CD4-positive, alpha-beta memory T cell (primary cell): Measurements from ENCODE around the gene PRR29. TPM values are rescaled to one million over a fixed set of nuclear protein-coding genes. Genes with fewer than 3 reads are reported as not detected.

ENCODE experiments used
- CTCF ChIA-PET: fragments of 350-600 bp; sonication (Branson Sonifier 250); formaldehyde crosslinking; loops from one replicate; lab custom pipeline; 2021; ENCODE audit warnings: inconsistent platforms; ENCODE audit not compliant: partially characterized antibody; lab: Charles Lee
- POLR2A ChIA-PET: fragments of 350-600 bp; sonication (Branson Sonifier 250); formaldehyde crosslinking; loops from one replicate; lab custom pipeline; 2021; ENCODE audit not compliant: partially characterized antibody; lab: Charles Lee
- DNase-seq, 5 donors: peaks; one replicate each; pipeline versions ENCODE4 v3.0.0 to v3.0.0-alpha.2; 2020 to 2022; ENCODE audit warnings: mixed read lengths in 1 of 5
- H3K27ac ChIP-seq: one replicate; pipeline ENCODE4 v1.7.0; 2013; ENCODE audit warnings: low read depth, low read length
- H3K27me3 ChIP-seq: 2 replicates; pipeline ENCODE4 v1.7.0; 2013; ENCODE audit warnings: mild to moderate bottlenecking, low read length, moderate library complexity; ENCODE audit not compliant: insufficient read depth
- H3K36me3 ChIP-seq: 2 replicates; pipeline ENCODE4 v1.7.0; 2013; ENCODE audit warnings: mild to moderate bottlenecking, low read length, moderate library complexity; ENCODE audit not compliant: insufficient read depth
- H3K4me1 ChIP-seq: 2 replicates; pipeline ENCODE4 v1.7.0; 2013; ENCODE audit warnings: mild to moderate bottlenecking, low read length, moderate library complexity; ENCODE audit not compliant: insufficient read depth
- H3K4me3 ChIP-seq, 2 donors: one replicate each; pipeline ENCODE4 v1.7.0; 2013; ENCODE audit warnings: low read length in 2 of 2, mild to moderate bottlenecking in 1 of 2
- H3K9me3 ChIP-seq, 2 donors: one replicate each; pipeline ENCODE4 v1.7.0; 2013; ENCODE audit warnings: low read length in 2 of 2, control low read depth in 1 of 2; ENCODE audit not compliant: control insufficient read depth in 1 of 2
- H3K27ac Mint-ChIP-seq, 7 donors: one replicate each; pipeline ENCODE4 v1.8.0; 2020 to 2021; ENCODE audit warnings: mixed read lengths in 7 of 7, mild to moderate bottlenecking in 6 of 7, inconsistent platforms in 3 of 7, moderate library complexity in 3 of 7
- H3K27me3 Mint-ChIP-seq, 2 donors: one replicate each; pipeline ENCODE4 v1.8.0; 2020 to 2021; ENCODE audit warnings: mixed read lengths in 2 of 2
- H3K36me3 Mint-ChIP-seq, 2 donors: one replicate each; pipeline ENCODE4 v1.8.0; 2020 to 2021; ENCODE audit warnings: mixed read lengths in 2 of 2, inconsistent platforms in 1 of 2, mild to moderate bottlenecking in 1 of 2
- H3K4me1 Mint-ChIP-seq, 4 donors: one replicate each; pipeline ENCODE4 v1.8.0; 2020 to 2021; ENCODE audit warnings: mixed read lengths in 4 of 4, mild to moderate bottlenecking in 1 of 4
- H3K4me3 Mint-ChIP-seq, 8 donors: one replicate each; pipeline ENCODE4 v1.8.0; 2020 to 2021; ENCODE audit warnings: mixed read lengths in 8 of 8, mild to moderate bottlenecking in 7 of 8, moderate library complexity in 6 of 8, inconsistent platforms in 3 of 8
- H3K9me3 Mint-ChIP-seq, 8 donors: one replicate each; pipeline ENCODE4 v1.8.0; 2020 to 2021; ENCODE audit warnings: mixed read lengths in 8 of 8, mild to moderate bottlenecking in 5 of 8, inconsistent platforms in 3 of 8, moderate library complexity in 1 of 8
- intact Hi-C: fragments of 100-400 bp; cut with micrococcal nuclease; formaldehyde crosslinking; loops from one replicate; pipeline ENCODE4 v1.15.1; 2023
- polyA plus RNA-seq, 2 donors: library from polyadenylated mRNA; unstranded; fragments of 300-500 nt; fragmentation: Illumina TruSeq; gene quantifications; one replicate each; pipeline ENCODE4 v1.2.3, GENCODE V29; 2021
- total RNA-seq, 2 experiments: library from RNA; stranded (reverse); gene quantifications; one replicate each; pipeline ENCODE4 v1.2.3, GENCODE V29; 2021

Gene PRR29
- total and polyA plus RNA-seq, 4 experiments from 2014 or later: 0.19 to 6.0 (median 3.3) TPM

DNA sequence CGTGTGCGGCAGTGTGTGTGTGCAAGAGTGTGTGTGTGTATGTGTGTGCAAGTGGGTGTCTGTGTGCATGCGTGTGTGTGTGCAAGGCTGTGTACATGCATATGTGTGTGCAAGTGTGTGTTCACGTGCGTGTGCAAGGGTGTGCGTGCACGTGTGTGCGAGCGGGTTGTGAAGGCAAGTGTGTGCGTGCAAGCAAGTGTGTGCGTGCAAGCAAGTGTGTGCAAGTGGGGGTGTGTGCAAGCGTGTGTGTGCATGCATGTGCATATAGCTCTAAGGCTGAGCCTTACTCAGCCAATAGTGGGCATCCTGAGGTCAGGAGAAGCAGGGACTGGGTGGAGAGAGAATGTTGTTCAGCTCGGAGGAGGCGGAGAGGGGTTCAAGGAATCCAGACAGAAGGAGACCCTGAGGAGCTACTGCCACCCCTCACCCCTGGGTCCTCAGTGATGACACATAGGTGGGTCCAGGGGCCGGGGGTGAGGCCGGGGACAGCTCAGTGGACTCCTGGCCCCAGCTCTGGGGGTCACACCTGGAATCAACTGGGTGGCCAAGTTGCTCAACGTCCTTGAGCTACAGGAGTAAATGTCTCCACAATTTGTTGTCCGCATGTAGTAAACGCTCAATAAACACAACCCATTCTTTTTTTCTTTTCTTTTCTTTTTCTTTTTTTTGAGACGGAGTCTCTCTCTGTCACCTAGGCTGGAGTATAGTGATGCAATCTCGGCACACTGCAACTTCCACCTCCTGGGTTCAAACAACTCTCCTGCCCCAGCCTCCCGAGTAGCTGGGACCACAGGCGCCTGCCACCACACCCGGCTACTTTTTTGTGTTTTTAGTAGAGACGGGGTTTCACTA is 1.8 kb downstream of the PRR29 start:
- H3K4me3 Mint-ChIP-seq: peak overlapping the region; percentile 73 to 94 (median 80)
- intact Hi-C loops: no loop called here

DNA sequence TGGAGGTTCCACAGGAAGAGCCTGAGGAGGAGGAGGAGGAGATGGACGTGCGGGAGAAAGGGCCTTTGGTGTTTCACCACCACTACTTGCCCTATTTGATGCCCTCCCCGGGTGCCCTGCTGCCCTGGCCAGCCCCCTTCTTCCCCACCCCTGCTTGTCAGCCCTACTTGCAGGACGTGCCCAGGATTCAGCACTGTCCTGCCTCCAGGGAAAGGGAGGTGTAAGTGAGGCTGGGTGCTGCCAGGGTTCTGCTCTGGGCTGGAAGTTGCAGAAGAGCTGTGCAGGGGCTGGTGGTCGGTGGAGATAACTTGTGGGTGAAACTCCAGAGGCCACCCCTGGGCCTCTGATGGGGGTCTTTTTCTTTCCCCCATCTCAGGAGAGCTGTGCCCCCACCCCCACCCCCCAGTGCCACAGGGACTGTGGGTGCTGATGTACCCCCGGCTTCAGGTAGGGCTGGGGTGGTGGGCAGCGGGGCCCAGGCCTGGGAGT is 3.0 kb downstream of the PRR29 start:
- H3K27me3 ChIP-seq: no peaks in the 10 kb centered on the region
- peaks cover 31% of the 10 kb centered on the region for H3K36me3 ChIP-seq
- H3K4me3 ChIP-seq: no peak overlapping the region
- POLR2A ChIA-PET: interaction anchor here (1.4 to 22.6 kb wide), 6 partner anchors 8 to 69 kb away, joined by 3 to 587 read pairs (median 7); partner anchors contain the start of genes CD79B and ICAM2
- Mint-ChIP-seq H3K36me3 (peaks cover 11 to 39% of the 10 kb centered on the region in 2 donors), H3K27me3 (no peaks in the 10 kb centered on the region), H3K9me3 (peaks cover 0 to 3% (median 0%) of the 10 kb centered on the region in 8 donors), H3K27ac (peak overlapping the region in 5 of 7 donors; percentile 53 to 83 (median 61)), H3K4me3 (no peak overlapping the region), H3K4me1 (peaks cover 24 to 51% (median 32%) of the 10 kb centered on the region in 4 donors)
- CTCF ChIA-PET: interaction anchor here (1.0 to 32.9 kb wide), 6 partner anchors 9 to 132 kb away, joined by 3 to 556 read pairs (median 6); partner anchors contain the start of gene ICAM2
- peak in 1 of 5 donors; percentile 33 for DNase-seq
- H3K4me1 ChIP-seq: peaks cover 40% of the 10 kb centered on the region
- no peak overlapping the region for H3K27ac ChIP-seq
- no peaks in the 10 kb centered on the region for H3K9me3 ChIP-seq
- intact Hi-C loops: no loop called here

More for the DNA sequence above, 1.8 kb downstream of the PRR29 start:
- CTCF ChIA-PET: interaction anchor here (1.0 to 32.9 kb wide), 6 partner anchors 10 to 134 kb away, joined by 3 to 556 read pairs (median 6); partner anchors contain the start of genes GH1 and ICAM2
- Histone ChIP-seq H3K36me3 (peaks cover 21% of the 10 kb centered on the region), H3K4me3 (no peak overlapping the region), H3K27ac (no peak overlapping the region), H3K9me3 (no peaks in the 10 kb centered on the region), H3K4me1 (peaks cover 35% of the 10 kb centered on the region), H3K27me3 (no peaks in the 10 kb centered on the region)
- POLR2A ChIA-PET: interaction anchor here (0.6 to 22.6 kb wide), 10 partner anchors 9 to 146 kb away, joined by 3 to 587 read pairs (median 5); partner anchors contain the start of gene ICAM2
- Mint-ChIP-seq H3K9me3 (peaks cover 0 to 3% (median 0%) of the 10 kb centered on the region in 8 donors), H3K36me3 (peaks cover 6 to 29% of the 10 kb centered on the region in 2 donors), H3K27me3 (no peaks in the 10 kb centered on the region), H3K4me1 (peaks cover 24 to 59% (median 30%) of the 10 kb centered on the region in 4 donors), H3K27ac (peak overlapping the region; percentile 8 to 86 (median 68))
- peak in 1 of 5 donors; percentile 33 for DNase-seq

DNA sequence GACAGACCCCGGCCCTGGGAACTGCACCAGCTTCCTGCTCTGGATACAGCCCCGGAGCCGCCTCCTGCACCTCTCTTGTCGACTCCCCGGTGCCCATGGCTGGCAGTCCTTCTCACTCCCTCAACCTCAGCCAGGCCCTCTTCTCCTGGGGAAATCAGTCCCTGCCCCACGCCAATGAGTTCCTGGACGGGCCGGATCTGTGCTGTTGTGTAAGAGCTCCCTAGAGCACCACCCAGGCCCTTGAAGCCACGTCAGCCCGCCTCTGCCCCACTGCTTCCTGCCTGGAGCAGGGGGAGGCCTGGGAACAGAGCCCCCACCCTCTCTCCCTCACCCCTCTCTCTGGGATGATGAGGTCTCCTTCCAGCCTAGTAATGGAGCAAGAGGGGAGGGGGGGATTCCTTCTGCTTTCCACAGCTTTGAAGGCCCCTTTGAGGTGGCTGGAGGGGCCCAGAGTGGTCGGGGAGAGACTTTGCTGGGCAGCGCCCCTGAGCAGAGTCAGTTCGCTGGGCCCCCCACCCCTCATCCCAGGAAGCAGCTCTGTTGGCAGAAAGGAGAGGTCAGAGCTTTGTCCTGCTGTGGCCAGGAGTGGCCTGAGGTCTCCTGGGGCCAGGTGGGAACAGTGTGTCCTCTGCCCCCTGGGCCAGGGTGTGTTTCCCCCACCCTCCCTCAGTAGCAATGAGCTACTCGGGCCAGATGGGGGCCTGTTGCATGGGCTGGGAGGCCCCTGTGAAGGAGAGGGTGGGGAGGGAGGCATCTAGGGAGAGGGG is 3.8 kb downstream of the PRR29 start:
- Mint-ChIP-seq H3K9me3 (peaks cover 0 to 3% (median 0%) of the 10 kb centered on the region in 8 donors), H3K36me3 (peaks cover 11 to 43% of the 10 kb centered on the region in 2 donors), H3K4me3 (no peak overlapping the region), H3K4me1 (peaks cover 19 to 47% (median 35%) of the 10 kb centered on the region in 4 donors), H3K27ac (peak overlapping the region in 1 of 7 donors; percentile 65), H3K27me3 (no peaks in the 10 kb centered on the region)
- H3K27me3 ChIP-seq: no peaks in the 10 kb centered on the region
- peaks cover 47% of the 10 kb centered on the region for H3K4me1 ChIP-seq
- H3K27ac ChIP-seq: no peak overlapping the region
- POLR2A ChIA-PET: interaction anchor here (1.4 to 22.6 kb wide), 4 partner anchors 9 to 70 kb away, joined by 3 to 587 read pairs (median 10); partner anchors contain the start of genes CD79B and ICAM2
- H3K36me3 ChIP-seq: peaks cover 38% of the 10 kb centered on the region
- DNase-seq: no peak
- no peaks in the 10 kb centered on the region for H3K9me3 ChIP-seq
- intact Hi-C loops: no loop called here
- CTCF ChIA-PET: interaction anchor here (0.9 to 32.9 kb wide), 4 partner anchors 10 to 132 kb away, joined by 3 to 556 read pairs (median 4); partner anchors contain the start of gene ICAM2
- H3K4me3 ChIP-seq: no peak overlapping the region

- H3K36me3 Mint-ChIP-seq: peaks cover 11 to 48% of the 10 kb centered on the region in 2 donors
- H3K27me3 Mint-ChIP-seq: no peaks in the 10 kb centered on the region
- H3K27ac Mint-ChIP-seq: peak overlapping the region in 3 of 7 donors; percentile 7 to 62 (median 46)
- POLR2A ChIA-PET: interaction anchor here (1.4 to 22.6 kb wide), 3 partner anchors 10 to 22 kb away, joined by 3 to 587 read pairs (median 13); partner anchors contain the start of gene ICAM2
- intact Hi-C loops: no loop called here
- Histone ChIP-seq H3K4me1 (peaks cover 47% of the 10 kb centered on the region), H3K9me3 (no peaks in the 10 kb centered on the region), H3K36me3 (peaks cover 41% of the 10 kb centered on the region), H3K27me3 (no peaks in the 10 kb centered on the region), H3K4me3 (no peak overlapping the region), H3K27ac (no peak overlapping the region)
- CTCF ChIA-PET: interaction anchor here (0.9 to 32.9 kb wide), 3 partner anchors 21 to 131 kb away, joined by 3 to 556 read pairs (median 6); partner anchors contain the start of gene ICAM2
- H3K9me3 Mint-ChIP-seq: peaks cover 0 to 3% (median 0%) of the 10 kb centered on the region in 8 donors
- no peak for DNase-seq
- H3K4me1 Mint-ChIP-seq: peaks cover 10 to 47% (median 32%) of the 10 kb centered on the region in 4 donors
- no peak overlapping the region for H3K4me3 Mint-ChIP-seq
These were observed 4.7 kb downstream of the PRR29 start for GRCh38 chr17:64002658-64003525.

DNA sequence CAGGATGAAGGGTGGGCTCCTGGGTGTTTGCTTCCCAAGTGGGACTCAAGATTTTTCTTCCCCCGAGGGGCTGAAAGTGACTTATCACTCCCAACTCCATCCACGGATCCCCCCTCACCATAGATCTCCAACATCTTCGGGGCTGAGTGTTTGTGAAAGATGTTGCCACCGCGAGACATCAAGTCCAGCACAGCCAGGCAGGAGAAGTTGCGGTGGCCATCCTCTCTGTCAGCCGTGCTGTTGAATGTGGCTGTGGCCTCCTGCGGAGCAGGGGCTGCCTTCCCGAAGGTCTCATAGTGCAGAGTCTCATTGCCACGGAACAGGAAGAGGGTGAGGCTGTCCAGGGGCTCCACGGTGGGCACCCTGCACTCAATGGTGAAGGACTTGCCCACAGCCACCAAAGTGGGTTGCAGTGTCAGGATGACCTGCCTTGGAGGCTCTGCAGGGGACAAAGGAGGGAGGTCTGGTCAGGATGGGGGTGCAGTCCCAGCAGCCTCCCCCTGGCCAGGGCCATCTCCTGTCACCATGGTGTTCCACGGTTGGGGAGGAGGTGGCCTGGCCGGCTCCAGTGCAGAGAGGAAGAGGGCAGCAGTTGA is 5.5 kb downstream of the PRR29 start:
- peaks cover 51% of the 10 kb centered on the region for H3K4me1 ChIP-seq
- no peak overlapping the region for H3K4me3 ChIP-seq
- peak overlapping the region; percentile 12 to 88 (median 52) for H3K27ac Mint-ChIP-seq
- H3K27me3 Mint-ChIP-seq: no peaks in the 10 kb centered on the region
- no peak overlapping the region for H3K4me3 Mint-ChIP-seq
- ChIA-PET POLR2A (interaction anchor here (3.0 to 22.6 kb wide), 2 partner anchors 10 to 21 kb away, joined by 13 to 587 read pairs; partner anchors contain the start of gene ICAM2), CTCF (interaction anchor here (32.9 kb wide), 1 partner anchor 20 kb away, joined by 556 read pairs; the partner anchor contains the start of gene ICAM2)
- peaks cover 0 to 5% (median 0%) of the 10 kb centered on the region in 8 donors for H3K9me3 Mint-ChIP-seq
- no peaks in the 10 kb centered on the region for H3K9me3 ChIP-seq
- intact Hi-C loops: no loop called here
- H3K4me1 Mint-ChIP-seq: peaks cover 13 to 49% (median 36%) of the 10 kb centered on the region in 4 donors
- no peaks in the 10 kb centered on the region for H3K27me3 ChIP-seq
- no peak for DNase-seq
- H3K36me3 ChIP-seq: peaks cover 43% of the 10 kb centered on the region
- peaks cover 11 to 54% of the 10 kb centered on the region in 2 donors for H3K36me3 Mint-ChIP-seq
- H3K27ac ChIP-seq: no peak overlapping the region
